Heart left ventricle (tissue), 16 donors: ENCODE measurements around the gene SLC30A5. TPM values are rescaled to one million over a fixed set of nuclear protein-coding genes. Genes with fewer than 3 reads are reported as not detected.

Experiments
- ATAC-seq, 4 donors: fragments of 200-7000 bp; cut with Tn5 transposase; one replicate each; pipeline ENCODE4 v1.9.1; 2020 to 2022; ENCODE audit warnings: moderate library complexity in 4 of 4, mild to moderate bottlenecking in 3 of 4, moderate number of reproducible peaks in 1 of 4
- DNase-seq, 5 donors: peaks; one replicate each; pipeline ENCODE4 v3.0.0-alpha.2; 2020
- H3K27ac ChIP-seq, 12 donors: fragments of 200-600 bp; sonication (generic) in 4 of 12; one replicate each; pipeline versions ENCODE4 v1.5.0 to v1.8.0; 2016 to 2022; ENCODE audit warnings: mild to moderate bottlenecking in 2 of 12
- H3K27me3 ChIP-seq, 9 donors: fragments of 200-600 bp; sonication (generic) in 2 of 9; one replicate each; pipeline versions ENCODE4 v1.5.1 to v1.8.0; 2016 to 2022; ENCODE audit warnings: mild to moderate bottlenecking in 3 of 9
- H3K36me3 ChIP-seq, 9 donors: fragments of 200-600 bp; sonication (generic) in 2 of 9; one replicate each; pipeline versions ENCODE4 v1.5.0 to v1.8.0; 2018 to 2022; ENCODE audit warnings: mild to moderate bottlenecking in 2 of 9
- H3K4me1 ChIP-seq, 12 donors: fragments of 200-600 bp; sonication (generic) in 4 of 12; one replicate each; pipeline versions ENCODE4 v1.5.0 to v1.8.0; 2016 to 2022; ENCODE audit warnings: mild to moderate bottlenecking in 3 of 12
- H3K4me3 ChIP-seq, 12 donors: fragments of 200-600 bp; sonication (generic) in 4 of 12; one replicate each; pipeline versions ENCODE4 v1.5.0 to v1.8.0; 2017 to 2022; ENCODE audit warnings: mild to moderate bottlenecking in 9 of 12, moderate library complexity in 4 of 12
- H3K9me3 ChIP-seq, 12 donors: fragments of 200-600 bp; sonication (generic) in 4 of 12; one replicate each; pipeline versions ENCODE4 v1.5.0 to v1.8.0; 2016 to 2022; ENCODE audit warnings: mild to moderate bottlenecking in 1 of 12
- CTCF ChIP-seq, 12 donors: fragments of 200-600 bp; sonication (generic) in 4 of 12; IDR thresholded peaks; one replicate each; pipeline versions ENCODE4 v1.5.0 to v1.8.0; 2018 to 2022; ENCODE audit warnings: antibody characterized with exemption in 12 of 12, mild to moderate bottlenecking in 5 of 12
- POLR2A ChIP-seq, 2 donors: fragments of 450-650 bp; IDR thresholded peaks; one replicate each; pipeline ENCODE4 v1.6.1; 2017; ENCODE audit warnings: antibody characterized with exemption in 2 of 2, mild to moderate bottlenecking in 2 of 2, moderate library complexity in 2 of 2
- WGBS, 4 donors: extraction: QIAGEN DNeasy Blood & Tissue Kit in 2 of 4; methylation state at CpG; one replicate each; pipeline versions ENCODE4 v1.1.5 to v1.1.7; 2013 to 2018; 5-methylcytosine and 5-hydroxymethylcytosine counted together
- intact Hi-C, 10 donors: fragments of 100-400 bp; cut with DNase I; formaldehyde crosslinking; loops; one replicate each; pipeline versions ENCODE4 v1.11.1 to v1.14.2; 2022
- polyA plus RNA-seq, 2 donors: library from polyadenylated mRNA; stranded (reverse); fragments of 200-250 nt; gene quantifications; one replicate each; pipeline ENCODE4 v1.2.3, GENCODE V29; 2013
- total RNA-seq, 9 donors: library from RNA; depleted of rRNA in 2 of 9; stranded (reverse); fragments of >200 nt in 2 of 9; fragmentation: NEBNext Ultra II Directional in 3 of 9; extraction: Animal tissue kit (Norgen Biotek cat#: 25700) in 3 of 9; gene quantifications; one replicate each; pipeline versions ENCODE4 v1.1.0 to v1.2.4, GENCODE V29; 2016 to 2023
- donor health status: ischemic (EF 13 %, LVEDD 7.1; RV severe dilation, severe dysfunction).
- donor health status: healthy with polysubstance abuse.
- donor health status: DM: no; HTN: yes; CAD: no.
- donor health status: DM: no; HTN: no; CAD: no.
- donor health status: ischemic (EF 25% LVEDD 6.9; RV normal size, moderate dysfunction).
- donor health status: ischemic (EF 25% LVEDD 5.7; RV mildly dilated, moderate dysfunction).
- donor health status: healthy.
- donor health status: DM: yes; HTN: yes; CAD: no.
- donor health status: ischemic (EF 35%, LVEDD 5.7; RV mildly dilated, moderate dysfunction).
- donor health status: nonischemic (EF 11% LVEDD 7.7; RV severe dilation, severe dysfunction).
- donor health status: DM: yes; HTN: yes; CAD: no.
- donor health status: PGD.
- donor health status: ischemic (EF 29% LVEDD 5.4; RV normal size, mild dysfunction).
- donor health status: nonischemic (EF 23%, LVEDD 6.1; RV moderate dilation, normal function).

SLC30A5 gene
- total and polyA plus RNA-seq, 11 donors, result 21.0 to 44.3 (median 29.0) TPM

- no peaks in the 10 kb centered on the region for H3K27me3 ChIP-seq
- TF ChIP-seq CTCF (IDR thresholded peaks at IDR 0.05) (no peak), POLR2A (IDR thresholded peaks at IDR 0.05) (no peak)
- ATAC-seq, result no peak
- no peak for DNase-seq
- no peaks in the 10 kb centered on the region for H3K9me3 ChIP-seq
- H3K36me3 ChIP-seq, result peaks cover 0 to 100% (median 93%) of the 10 kb centered on the region in 9 donors
- intact Hi-C loops, result loop anchor here in 1 of 10 donors (10.0 kb wide), 1 partner anchor 269 kb away; no protein-coding TSS in a partner anchor
- no peaks in the 10 kb centered on the region for H3K4me1 ChIP-seq
- H3K27ac ChIP-seq, result no peak overlapping the region
- WGBS, 4 donors, result 91 to 97% (median 95%) methylated on average over 3 of the region's 3 CpGs
- H3K4me3 ChIP-seq, result no peak overlapping the region
Observed at GRCh38 chr5:69115526-69115925, 21.7 kb downstream of the SLC30A5 start.

GRCh38 chr5:69129413-69129812 lies 35.6 kb downstream of the SLC30A5 start:
- no peak for DNase-seq
- intact Hi-C loops, result loop anchor here in 1 of 10 donors (10.0 kb wide), 1 partner anchor 45 kb away; no protein-coding TSS in a partner anchor
- H3K27ac ChIP-seq, result no peak overlapping the region
- no peak overlapping the region for H3K4me3 ChIP-seq
- no peak for ATAC-seq
- no peaks in the 10 kb centered on the region for H3K27me3 ChIP-seq
- H3K9me3 ChIP-seq, result no peaks in the 10 kb centered on the region
- H3K4me1 ChIP-seq, result no peaks in the 10 kb centered on the region
- TF ChIP-seq CTCF (IDR thresholded peaks at IDR 0.05) (no peak), POLR2A (IDR thresholded peaks at IDR 0.05) (no peak)
- H3K36me3 ChIP-seq, result peaks cover 0 to 86% (median 71%) of the 10 kb centered on the region in 9 donors

- Histone ChIP-seq H3K36me3 (peaks cover 0 to 77% (median 63%) of the 10 kb centered on the region in 9 donors), H3K27me3 (no peaks in the 10 kb centered on the region), H3K4me1 (no peaks in the 10 kb centered on the region), H3K4me3 (no peak overlapping the region), H3K27ac (no peak overlapping the region), H3K9me3 (no peaks in the 10 kb centered on the region)
- intact Hi-C loops, result no loop called here
- no peak for DNase-seq
- TF ChIP-seq CTCF (IDR thresholded peaks at IDR 0.05), result no peak
- no peak for TF ChIP-seq POLR2A (IDR thresholded peaks at IDR 0.05)
- 73 to 86% (median 81%) methylated on average over 2 of the region's 2 CpGs for WGBS, 4 donors
- no peak for ATAC-seq
Observed at GRCh38 chr5:69130241-69130640, 36.4 kb downstream of the SLC30A5 start.

- Histone ChIP-seq H3K9me3 (no peaks in the 10 kb centered on the region), H3K27me3 (no peaks in the 10 kb centered on the region), H3K4me3 (no peak overlapping the region), H3K27ac (no peak overlapping the region), H3K4me1 (no peaks in the 10 kb centered on the region), H3K36me3 (peaks cover 0 to 67% (median 54%) of the 10 kb centered on the region in 9 donors)
- DNase-seq (no peak), ATAC-seq (no peak)
- no peak for TF ChIP-seq POLR2A (IDR thresholded peaks at IDR 0.05)
- TF ChIP-seq CTCF (IDR thresholded peaks at IDR 0.05), result no peak
- intact Hi-C loops, result no loop called here
Observed at GRCh38 chr5:69131304-69131703, 37.5 kb downstream of the SLC30A5 start.
